GM19240 (cell line): ENCODE data around the gene CACNA2D3.

Experiments
- DNase-seq: peaks from one replicate; pipeline ENCODE4 v3.0.0; 2011; ENCODE audit warnings: low spot score; ENCODE audit not compliant: insufficient read length

Gene CACNA2D3

GRCh38 chr3:54731732-54732445 is 609.5 kb downstream of the CACNA2D3 start:
- no peak for DNase-seq

GRCh38 chr3:54733106-54734006 is 611.0 kb downstream of the CACNA2D3 start:
- no peak for DNase-seq

- DNase-seq = no peak
Measured at GRCh38 chr3:54736459-54736858, 614.1 kb downstream of the CACNA2D3 start.

GRCh38 chr3:54743755-54744154 is 621.4 kb downstream of the CACNA2D3 start:
- DNase-seq = no peak

- DNase-seq = no peak
Measured at GRCh38 chr3:54744291-54744690, 621.9 kb downstream of the CACNA2D3 start.

GRCh38 chr3:54745843-54746242 is 623.5 kb downstream of the CACNA2D3 start:
- DNase-seq = no peak

GRCh38 chr3:54746722-54747121 is 624.4 kb downstream of the CACNA2D3 start:
- DNase-seq = no peak

- no peak for DNase-seq
Measured at GRCh38 chr3:54755756-54756155, 633.4 kb downstream of the CACNA2D3 start.

- DNase-seq = no peak
Measured at GRCh38 chr3:54756330-54756731, 634.0 kb downstream of the CACNA2D3 start.

- DNase-seq = no peak
Measured at GRCh38 chr3:54758461-54758860, 636.1 kb downstream of the CACNA2D3 start.

- DNase-seq = no peak
Measured at GRCh38 chr3:54759166-54759565, 636.8 kb downstream of the CACNA2D3 start.

GRCh38 chr3:54760201-54760600 is 637.8 kb downstream of the CACNA2D3 start:
- DNase-seq = no peak

GRCh38 chr3:54761637-54762036 is 639.3 kb downstream of the CACNA2D3 start:
- DNase-seq = no peak

GRCh38 chr3:54764911-54765310 is 642.6 kb downstream of the CACNA2D3 start:
- no peak for DNase-seq

GRCh38 chr3:54771050-54771449 is 648.7 kb downstream of the CACNA2D3 start:
- DNase-seq = no peak

- no peak for DNase-seq
Measured at GRCh38 chr3:54772051-54772450, 649.7 kb downstream of the CACNA2D3 start.

GRCh38 chr3:54772746-54773145 is 650.4 kb downstream of the CACNA2D3 start:
- DNase-seq = no peak

GRCh38 chr3:54773271-54773670 is 650.9 kb downstream of the CACNA2D3 start:
- DNase-seq = no peak

- no peak for DNase-seq
Measured at GRCh38 chr3:54776601-54777000, 654.2 kb downstream of the CACNA2D3 start.

- DNase-seq = no peak
Measured at GRCh38 chr3:54777141-54777540, 654.8 kb downstream of the CACNA2D3 start.

GRCh38 chr3:54780336-54780735 is 658.0 kb downstream of the CACNA2D3 start:
- DNase-seq = no peak

GRCh38 chr3:54781728-54782127 is 659.4 kb downstream of the CACNA2D3 start:
- DNase-seq = no peak

GRCh38 chr3:54783611-54784010 is 661.3 kb downstream of the CACNA2D3 start:
- no peak for DNase-seq
